NCI-H2196 treated with DMSO at 0.1 percent for 48 hours (cell line): ENCODE data around the gene BATF.
"Not testable (repeated sequence)": the region's sequence is repeated elsewhere in the genome, so short reads cannot be mapped to it uniquely, and the experiment has no call there.

Experiments
- DNase-seq: peaks from one replicate; lab custom pipeline; 2025; ENCODE audit not compliant: unreplicated experiment; lab: John Stamatoyannopoulos, UW

Gene BATF, protein sequence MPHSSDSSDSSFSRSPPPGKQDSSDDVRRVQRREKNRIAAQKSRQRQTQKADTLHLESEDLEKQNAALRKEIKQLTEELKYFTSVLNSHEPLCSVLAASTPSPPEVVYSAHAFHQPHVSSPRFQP

DNA sequence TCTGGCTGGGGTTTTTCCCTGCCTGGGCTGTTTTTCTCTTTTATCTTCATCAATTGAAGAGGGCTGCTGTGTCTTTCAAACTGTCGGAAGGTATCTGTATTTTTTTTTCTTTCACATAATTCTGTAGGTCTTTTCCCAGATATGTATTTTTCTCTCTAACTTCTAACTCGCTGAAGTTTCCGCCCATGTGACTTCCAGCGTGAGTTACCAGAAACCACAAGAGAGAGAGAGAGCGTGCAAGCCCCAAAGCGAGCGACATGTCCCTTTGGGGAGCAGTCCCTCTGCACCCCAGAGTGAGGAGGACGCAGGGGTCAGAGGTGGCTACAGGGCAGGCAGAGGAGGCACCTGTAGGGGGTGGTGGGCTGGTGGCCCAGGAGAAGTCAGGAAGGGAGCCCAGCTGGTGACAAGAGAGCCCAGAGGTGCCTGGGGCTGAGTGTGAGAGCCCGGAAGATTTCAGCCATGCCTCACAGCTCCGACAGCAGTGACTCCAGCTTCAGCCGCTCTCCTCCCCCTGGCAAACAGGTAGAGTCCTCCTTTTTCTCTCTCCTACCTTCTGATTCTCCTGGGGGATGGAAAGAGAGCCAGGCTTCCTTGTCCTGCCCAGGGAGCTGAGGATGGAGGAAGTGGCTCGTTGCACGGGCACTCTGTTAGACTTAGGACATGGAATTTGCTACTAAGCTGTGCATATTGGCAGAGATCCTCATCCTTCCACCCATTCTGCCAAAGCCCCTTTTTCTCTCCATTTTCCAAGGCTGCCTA, at the start of gene BATF:
Gene BATF (plus strand): TSS at position 246 of the 759 bp plus-strand sequence. CDS start 214 bp downstream, at position 460.
- DNase-seq: no peak

DNA sequence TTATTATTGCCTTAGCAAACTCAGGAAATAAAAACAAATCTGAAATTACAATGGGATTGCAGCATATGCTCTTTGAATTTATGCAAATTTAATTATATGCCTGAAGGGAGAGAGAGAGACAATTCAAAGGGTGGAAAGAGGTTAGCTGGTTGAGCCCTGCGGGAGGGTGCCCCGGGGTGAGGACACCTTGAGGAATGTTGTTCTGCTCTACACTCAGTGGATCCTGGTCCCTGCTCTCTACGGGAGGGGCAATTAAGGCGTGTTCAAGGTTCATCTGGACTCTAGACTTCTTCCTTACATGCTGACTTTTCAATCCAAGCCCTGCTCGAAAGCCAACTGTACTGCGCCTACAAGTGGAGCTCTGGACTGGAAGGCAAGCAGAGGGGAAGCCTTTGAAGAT, 48.1 kb upstream of the BATF start:
- not testable (repeated sequence) for DNase-seq

DNA sequence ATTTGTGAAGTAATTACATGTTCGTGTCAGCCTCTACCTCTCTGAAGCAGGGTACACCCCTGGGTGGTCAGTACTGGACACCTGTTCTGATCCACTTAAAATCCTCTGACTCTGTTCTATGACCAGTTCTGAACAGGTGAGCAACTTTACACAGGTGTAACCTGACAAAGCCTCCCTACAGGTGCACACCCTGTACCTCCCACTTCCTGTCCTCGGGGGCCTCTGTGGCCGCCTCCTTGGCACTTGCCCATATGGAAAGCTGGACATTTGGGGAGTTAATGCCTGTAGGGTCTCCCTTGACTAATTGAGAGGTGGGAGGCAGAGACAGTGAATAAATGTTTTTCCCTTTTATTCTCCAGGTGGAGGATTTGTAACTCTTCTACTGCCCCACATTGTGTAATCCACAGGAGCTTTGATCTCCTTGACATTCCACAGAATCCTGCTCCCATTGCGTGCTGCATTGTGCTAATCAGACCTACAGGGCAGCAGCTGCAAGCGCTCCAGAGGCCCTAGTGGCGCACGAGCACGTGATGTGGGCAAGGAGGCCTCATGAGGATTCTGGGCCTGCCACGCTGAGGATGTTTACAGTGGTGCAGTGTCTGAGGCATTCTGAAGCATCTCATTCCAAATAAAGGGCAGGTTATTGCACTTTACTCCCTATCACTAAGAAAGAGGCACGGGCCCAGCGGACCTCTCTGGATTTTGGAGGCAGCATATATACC, 45.8 kb upstream of the BATF start:
- peak; percentile 59 for DNase-seq

DNA sequence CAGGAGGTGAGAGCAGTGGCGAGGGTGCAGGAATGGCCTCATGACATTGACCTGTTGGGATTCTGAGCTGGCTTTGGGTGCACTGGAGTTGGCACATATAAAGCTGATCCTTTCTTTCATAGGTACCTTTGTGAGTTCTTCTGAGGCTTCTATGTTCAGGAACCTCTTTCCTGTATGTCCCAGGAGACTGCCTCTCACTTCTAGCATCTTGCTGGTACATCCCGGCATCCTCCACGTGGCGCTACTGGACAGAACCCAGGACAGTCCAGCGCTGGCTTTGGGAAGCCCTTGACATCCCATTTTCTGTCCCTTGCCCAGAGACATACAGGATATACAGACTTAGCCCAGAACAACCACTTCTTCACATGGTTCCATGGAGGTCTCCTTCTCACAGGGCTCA, 44.4 kb upstream of the BATF start:
- DNase-seq: no peak

DNA sequence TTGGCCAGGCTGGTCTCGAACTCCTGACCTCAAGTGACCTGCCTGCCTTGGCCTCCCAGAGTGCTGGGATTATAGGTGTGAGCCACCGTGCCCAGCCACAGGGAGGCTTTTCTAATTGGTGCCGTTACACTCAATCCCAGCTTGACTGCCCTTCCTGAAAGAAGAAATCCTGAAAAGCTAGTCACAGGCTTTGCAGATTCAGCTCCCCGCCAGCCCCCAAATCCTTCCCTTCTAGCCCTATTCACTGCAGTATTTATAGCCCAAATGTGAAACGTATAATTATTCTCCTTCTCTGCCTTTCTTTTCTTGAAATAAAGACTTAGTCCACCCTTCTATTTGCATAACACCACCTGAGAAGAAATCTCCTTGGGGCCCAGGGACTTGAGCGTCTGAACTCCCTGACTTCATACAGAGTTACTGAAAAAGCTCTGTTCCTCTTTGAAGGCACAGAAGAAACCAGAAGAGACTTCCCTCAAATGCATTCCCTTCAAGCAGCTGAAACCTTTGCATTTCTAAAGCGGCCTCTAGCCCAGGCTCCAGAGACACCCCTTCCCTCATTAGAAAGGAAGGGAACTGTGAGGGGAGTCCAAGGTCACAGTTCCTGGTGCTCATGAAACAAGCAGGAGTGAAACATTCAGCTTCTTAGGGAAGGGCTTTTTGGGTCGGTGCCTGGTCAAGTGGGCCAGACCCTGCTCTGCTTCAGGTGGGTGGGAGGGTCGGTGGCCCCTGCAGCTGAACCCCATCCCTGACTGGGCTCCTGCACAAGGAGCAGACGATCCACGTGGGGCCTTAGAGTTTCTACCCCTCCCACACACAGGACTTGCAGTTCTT, 42.3 kb upstream of the BATF start:
- DNase-seq: no peak

DNA sequence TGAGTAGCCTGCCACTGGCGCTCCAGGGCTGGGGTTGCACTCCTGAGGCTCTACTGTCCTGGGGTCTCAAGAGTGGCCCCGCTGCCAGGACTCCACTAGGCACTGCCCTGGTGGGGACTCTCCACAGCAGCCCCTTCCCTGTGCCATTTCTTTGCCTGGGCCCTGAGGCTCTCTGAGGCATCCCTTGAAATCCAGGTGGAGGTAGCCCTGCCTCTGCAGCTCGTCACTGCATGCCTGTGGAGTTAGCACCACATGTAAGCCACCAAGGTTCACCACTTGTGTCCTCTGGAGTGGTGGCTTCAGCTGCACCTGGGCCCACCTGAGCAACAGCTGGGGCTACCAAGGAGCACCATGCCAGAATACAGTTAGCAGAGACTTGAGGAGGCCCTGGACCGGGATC, 39.9 kb upstream of the BATF start:
- DNase-seq: no peak

DNA sequence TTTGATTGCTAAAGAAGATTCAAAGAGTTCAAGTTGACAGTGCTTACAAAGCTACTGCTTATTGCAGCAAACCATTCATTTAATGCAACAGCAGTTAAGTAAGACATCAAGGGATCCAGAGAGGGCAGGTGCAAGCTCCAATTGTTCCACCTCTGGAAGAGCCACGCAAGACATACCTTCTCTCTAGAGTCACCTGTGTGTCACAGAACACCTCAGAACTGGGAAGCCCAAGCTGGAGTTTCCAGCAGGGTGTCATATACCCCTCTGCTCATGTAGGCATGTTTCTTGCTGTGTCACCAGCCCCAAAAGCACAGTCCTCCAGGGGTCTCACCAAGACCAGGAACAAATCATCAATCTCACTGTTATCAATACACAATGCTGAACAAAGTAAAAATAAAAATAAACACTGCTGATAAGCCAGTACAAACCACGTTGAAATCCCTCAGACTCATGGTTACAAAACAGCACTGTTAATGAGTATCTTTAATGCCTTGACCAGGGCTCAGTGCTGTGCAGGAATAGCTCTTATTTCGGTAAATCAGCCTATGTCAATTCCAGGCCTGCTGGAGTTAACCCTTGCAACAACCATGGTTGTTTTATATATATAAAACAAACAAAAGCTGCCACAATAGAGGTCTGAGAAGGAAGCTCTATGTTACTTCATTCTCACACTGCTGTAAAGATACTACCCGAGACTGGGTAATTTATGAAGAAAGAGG, 37.4 kb upstream of the BATF start:
- DNase-seq: no peak

DNA sequence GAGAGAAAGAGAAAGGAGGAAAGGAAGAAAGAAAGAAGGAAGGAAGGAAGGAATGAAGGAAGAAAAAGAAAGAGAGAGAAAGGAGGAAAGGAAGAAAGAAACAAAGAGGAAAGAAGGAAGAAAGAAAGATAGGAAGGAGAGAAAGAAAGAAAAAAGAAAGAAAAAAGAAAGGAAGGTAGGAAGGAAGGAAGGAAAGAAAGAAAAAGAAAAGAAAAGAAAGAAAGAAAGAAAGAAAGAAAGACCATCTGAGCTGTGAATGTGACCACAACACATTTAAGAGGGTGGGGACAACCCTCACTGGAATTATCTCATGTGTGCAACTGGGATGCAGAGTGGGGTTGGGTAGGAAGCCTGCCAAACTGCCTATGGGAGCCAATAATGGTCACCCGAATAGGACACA, 36.0 kb upstream of the BATF start:
- DNase-seq: no peak

DNA sequence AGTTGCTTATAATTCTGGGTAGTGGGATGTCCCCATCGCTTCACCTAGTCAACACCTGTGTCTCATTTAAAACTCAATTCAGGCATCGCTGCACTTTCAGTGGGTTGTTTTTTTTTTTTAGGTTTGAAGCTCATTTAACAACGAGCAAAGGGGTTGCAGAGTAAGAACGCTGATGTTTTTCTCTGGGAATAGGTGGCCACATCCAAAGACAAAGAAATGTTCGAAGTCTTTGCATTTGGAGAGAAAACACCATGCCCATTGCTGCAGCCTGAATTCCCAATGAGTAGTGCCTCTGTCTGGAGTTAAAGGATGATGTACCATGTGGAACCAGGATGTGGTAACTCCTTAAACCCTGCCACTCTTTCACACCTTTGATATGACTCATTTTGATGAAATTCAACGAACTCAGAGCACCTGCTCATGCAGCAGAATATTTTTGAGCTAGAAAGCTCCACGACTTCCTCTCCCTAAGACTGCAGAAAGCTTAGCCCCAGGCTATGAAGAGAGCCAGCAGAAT, 35.1 kb upstream of the BATF start:
- DNase-seq: no peak

DNA sequence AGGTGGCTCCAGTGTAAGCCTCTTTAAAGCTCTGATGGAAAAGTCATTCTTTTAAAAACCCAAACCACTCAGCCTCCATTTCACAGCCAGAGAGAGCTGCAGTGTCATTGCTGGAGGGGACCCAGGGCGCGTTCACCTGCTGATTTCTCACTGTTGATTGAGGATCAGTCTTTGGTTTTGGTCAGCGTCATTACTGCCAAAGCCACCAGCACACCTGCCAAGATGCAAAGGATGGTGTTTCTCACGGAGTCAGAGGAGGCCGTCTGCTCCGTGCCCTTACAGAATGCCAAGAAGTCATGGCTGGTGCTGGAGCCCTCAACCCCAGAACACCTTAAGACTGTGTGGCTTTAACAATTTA, 32.8 kb upstream of the BATF start:
- DNase-seq: no peak

DNA sequence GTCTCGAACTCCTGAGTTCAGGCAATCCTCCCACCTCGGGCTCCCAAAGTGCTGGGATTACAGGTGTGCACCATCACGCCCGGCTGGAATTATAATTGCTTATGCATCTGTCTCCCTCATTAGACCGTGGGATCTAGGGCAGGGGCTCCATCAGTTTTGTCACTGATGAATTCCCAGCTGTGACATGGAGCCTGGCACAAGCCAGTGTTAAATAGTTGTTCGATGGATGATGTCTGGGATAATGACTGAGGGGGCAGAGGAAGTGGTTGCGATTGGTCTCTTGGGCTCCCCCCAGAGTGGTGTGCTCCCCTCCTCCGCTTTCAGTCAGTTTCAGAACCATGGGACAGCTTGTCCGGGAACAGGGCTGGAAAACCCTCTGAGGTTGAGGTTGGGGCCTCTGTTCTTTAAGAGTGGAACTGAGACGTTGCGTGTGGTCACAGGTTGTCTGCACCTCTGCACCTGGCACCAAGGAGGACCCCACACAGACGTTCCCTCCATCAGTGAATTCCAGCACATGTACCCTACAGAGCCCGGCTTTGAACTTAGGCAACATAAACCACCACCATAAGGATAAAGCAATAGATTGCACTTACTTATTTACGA, 30.8 kb upstream of the BATF start:
- DNase-seq: no peak

DNA sequence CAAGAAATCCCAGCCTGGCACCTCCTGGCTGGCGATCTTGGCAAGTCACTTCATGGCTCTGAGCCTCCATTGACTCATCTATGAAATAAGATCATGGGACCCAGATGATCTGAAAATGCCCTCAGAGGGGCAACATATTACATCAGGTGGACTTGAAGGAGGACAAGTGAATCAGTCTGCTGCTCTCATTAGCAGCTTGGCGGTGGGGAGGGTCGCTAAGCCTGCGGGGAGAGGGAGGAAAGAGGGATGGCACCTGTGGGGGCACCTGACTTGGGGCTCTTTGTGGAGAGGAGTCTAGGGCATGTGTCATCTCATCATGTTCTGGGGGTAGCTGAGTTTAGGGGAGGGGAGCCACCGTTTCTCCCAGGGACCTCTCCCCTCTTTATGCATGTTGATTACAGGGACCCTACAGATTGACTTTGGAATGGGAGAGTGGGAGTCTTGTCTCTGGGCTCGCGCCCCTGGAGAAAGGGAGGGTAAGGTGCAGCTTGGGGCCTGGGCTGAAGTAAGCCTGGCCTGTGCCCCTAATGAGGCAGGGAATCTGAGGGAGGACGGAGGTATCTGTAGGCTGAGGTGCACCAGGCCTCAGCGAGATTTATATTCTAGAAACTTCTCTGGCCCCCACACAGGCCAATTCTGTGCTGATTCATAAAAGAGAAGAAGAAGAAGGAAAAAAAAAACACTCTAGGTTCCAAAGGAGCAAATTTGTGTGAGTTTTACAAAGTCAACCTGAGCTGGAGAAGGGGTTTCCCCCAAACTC, 29.3 kb upstream of the BATF start:
- DNase-seq: no peak

DNA sequence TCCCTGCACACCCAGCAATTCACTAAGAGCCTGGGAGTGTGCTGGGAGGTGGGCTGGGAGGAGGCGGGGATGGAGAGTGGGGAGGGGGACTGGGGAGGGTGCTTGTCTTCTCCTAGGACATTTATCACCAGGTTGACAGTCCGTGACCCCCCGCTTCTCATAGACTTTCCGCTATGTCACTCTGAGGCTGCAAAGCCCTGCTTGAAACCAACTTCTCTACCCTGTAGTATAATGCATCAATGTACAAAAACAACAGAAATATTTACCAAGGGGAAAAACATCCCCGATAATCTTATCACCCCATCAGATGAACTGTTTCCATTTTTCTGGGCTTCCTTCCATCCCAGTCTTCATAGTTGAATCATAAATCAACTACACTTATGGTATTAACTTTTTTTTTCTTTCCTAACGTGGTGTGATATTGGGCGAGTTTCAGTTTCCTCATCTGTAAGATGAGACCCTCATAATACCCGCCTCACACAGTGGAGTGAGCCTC, 28.6 kb upstream of the BATF start:
- no peak for DNase-seq

DNA sequence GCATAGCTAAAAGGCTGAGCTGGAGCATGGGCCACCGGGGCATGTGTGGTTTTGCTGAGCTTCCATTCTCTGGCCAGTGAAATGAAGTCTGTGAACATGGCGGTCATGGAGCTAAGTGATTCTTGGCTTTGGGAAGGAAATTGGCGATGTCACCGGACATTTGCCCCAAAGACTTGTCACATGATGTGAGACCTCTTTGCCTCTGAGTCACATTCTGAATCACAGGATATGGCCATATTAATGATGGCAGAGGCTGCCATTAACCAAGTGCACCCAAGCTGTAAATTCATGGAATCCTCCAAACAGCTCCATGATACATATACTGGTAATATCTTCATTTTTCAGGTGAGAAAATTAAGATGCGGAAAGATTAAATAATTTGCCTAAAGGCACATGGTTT, 27.4 kb upstream of the BATF start:
- no peak for DNase-seq

DNA sequence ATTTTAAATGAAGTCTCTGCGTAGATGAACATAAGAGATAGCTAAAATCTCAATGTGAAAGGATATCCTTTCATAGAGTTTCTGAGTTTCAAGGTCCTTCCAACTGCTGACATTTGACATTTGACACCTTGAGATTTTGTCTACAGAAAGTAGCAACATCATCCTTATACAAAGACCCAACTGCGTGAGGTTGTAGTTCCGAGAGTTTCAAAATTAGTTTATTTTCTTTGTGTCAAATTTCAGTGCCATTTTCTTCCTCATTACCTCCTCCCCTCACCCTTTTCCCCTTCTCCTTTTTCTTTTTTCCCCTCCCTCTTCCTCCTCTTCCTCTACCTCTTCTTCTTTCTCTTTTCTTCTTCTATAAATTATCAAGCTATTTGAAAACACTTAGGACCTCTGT, 26.9 kb upstream of the BATF start:
- no peak for DNase-seq

DNA sequence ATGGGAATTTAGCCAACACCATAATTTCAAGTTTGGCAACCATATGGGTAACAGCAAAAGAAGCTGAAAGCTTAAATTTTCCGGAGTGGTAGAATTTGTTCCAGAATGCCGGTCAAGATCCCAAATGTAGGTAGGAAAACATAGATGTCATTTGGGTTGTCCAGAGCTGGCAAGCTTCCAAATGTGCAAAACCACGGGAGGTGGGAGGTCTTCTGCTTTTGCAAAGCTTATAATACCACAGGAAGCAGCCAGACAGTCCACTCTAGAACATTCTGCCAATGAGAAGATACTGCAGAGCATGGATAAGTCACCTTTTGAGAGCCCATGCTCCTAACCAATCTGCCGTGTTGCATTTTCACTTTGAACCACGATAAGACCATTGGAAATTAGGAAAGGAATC, 26.4 kb upstream of the BATF start:
- no peak for DNase-seq

DNA sequence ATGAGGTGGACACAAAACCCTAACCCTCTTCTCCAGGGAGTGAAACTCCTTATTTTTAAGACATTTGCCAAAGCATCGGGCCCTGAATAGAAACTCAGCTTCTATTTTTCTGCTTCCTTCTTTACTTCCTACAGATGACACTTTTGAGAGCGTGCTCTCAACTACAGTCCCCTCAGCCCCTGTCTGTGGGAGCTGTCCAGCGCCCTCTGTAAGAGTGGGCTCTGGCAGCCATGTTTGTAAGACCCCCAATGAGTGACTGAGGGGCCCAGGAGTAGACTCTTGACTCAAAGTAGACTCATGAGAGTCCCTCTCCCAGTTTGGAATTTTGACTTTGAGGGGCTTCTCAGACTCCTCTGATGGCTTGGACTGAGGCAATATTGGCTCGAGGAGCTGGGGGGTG, 25.5 kb upstream of the BATF start:
- no peak for DNase-seq

DNA sequence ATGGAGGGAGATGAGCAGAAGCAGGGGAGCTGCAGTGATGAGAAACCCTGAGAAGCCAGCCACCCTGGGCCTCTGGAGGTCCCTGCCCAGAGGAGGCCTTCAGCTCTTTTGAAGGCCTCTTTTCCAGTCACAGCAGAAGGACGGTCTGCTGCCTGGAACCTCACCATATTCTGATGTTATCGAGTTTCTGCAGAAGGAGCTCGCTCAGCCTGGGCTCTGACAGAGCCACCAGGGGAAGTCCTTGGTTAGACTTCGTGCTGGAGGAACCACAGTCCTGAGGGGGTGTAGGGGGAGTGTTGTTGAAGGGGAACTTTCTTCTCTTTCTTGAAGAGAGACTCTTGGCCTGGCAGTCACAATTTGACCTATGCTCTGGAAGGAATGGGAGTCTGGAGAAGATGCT, 25.1 kb upstream of the BATF start:
- no peak for DNase-seq

DNA sequence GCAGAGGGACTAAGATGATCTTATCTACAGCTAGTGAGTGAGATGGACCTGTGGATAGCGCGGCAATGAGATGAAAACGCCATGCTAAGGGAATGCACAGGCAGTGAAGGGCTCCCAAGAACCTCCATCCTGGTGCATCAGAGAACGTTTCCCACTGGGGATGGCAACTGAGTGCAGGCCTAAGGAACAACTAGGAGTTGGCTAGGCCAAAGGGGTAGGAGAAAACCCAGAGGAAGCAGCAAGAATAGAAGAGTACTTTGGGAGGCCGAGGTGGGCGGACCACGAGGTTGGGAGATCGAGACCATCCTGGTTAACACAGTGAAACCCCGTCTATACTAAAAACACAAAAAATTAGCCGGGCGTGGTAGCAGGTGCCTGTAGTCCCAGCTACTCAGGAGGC, 24.6 kb upstream of the BATF start:
- DNase-seq: no peak
